ENCODE data around the gene RALGPS1. TPM values are rescaled to one million over a fixed set of nuclear protein-coding genes. Genes with fewer than 3 reads are reported as not detected.
"Not testable (repeated sequence)": the region's sequence is repeated elsewhere in the genome, so short reads cannot be mapped to it uniquely, and the experiment has no call there.

RALGPS1 gene
- total and polyA plus RNA-seq, 8 donors, result 4.7 to 150 (median 42.2) TPM

- TF ChIP-seq POLR2AphosphoS5 (IDR thresholded peaks at IDR 0.05), result no peak
- TF ChIP-seq POLR2A (IDR thresholded peaks at IDR 0.05), result no peak
- TF ChIP-seq CTCF (IDR thresholded peaks at IDR 0.05), result no peak
- TF ChIP-seq EP300 (IDR thresholded peaks at IDR 0.05), result no peak
- 72 to 91% (median 88%) methylated on average over 4 of the region's 4 CpGs for WGBS, 5 donors
- H3K9me3 ChIP-seq, result no peaks in the 10 kb centered on the region
- H3K36me3 ChIP-seq, result no peaks in the 10 kb centered on the region
- intact Hi-C loops (cut with DNase I; ENCODE audit: low total_unique reads), result no loop called here
- H3K27ac ChIP-seq, result no peak overlapping the region
- no peaks in the 10 kb centered on the region for H3K27me3 ChIP-seq
- peak in 1 of 2 donors; percentile 77 for DNase-seq
- H3K4me1 ChIP-seq, result peaks cover 0 to 6% (median 0%) of the 10 kb centered on the region in 4 donors
- no peak overlapping the region for H3K4me3 ChIP-seq
Measured at GRCh38 chr9:127014216-127014909, 99.8 kb downstream of the RALGPS1 start.

- no peaks in the 10 kb centered on the region for H3K9me3 ChIP-seq
- WGBS, 5 donors, result 93 to 98% (median 96%) methylated on average over 3 of the region's 3 CpGs
- intact Hi-C loops (cut with DNase I; ENCODE audit: low total_unique reads), result no loop called here
- no peaks in the 10 kb centered on the region for H3K27me3 ChIP-seq
- H3K27ac ChIP-seq, result no peak overlapping the region
- no peak for TF ChIP-seq CTCF (IDR thresholded peaks at IDR 0.05)
- no peak for TF ChIP-seq POLR2A (IDR thresholded peaks at IDR 0.05)
- TF ChIP-seq EP300 (IDR thresholded peaks at IDR 0.05), result no peak
- TF ChIP-seq POLR2AphosphoS5 (IDR thresholded peaks at IDR 0.05), result no peak
- no peaks in the 10 kb centered on the region for H3K36me3 ChIP-seq
- H3K4me1 ChIP-seq, result peaks cover 0 to 6% (median 0%) of the 10 kb centered on the region in 4 donors
- H3K4me3 ChIP-seq, result no peak overlapping the region
- DNase-seq, result no peak
Measured at GRCh38 chr9:127014910-127015540, 100.4 kb downstream of the RALGPS1 start.

GRCh38 chr9:127015921-127016512 is 101.4 kb downstream of the RALGPS1 start:
- H3K9me3 ChIP-seq, result no peaks in the 10 kb centered on the region
- no peak for DNase-seq
- H3K4me3 ChIP-seq, result no peak overlapping the region
- intact Hi-C loops (cut with DNase I; ENCODE audit: low total_unique reads), result no loop called here
- peaks cover 0 to 7% (median under 1%) of the 10 kb centered on the region in 4 donors for H3K4me1 ChIP-seq
- no peaks in the 10 kb centered on the region for H3K36me3 ChIP-seq
- H3K27ac ChIP-seq, result no peak overlapping the region
- TF ChIP-seq POLR2AphosphoS5 (IDR thresholded peaks at IDR 0.05) (no peak), EP300 (IDR thresholded peaks at IDR 0.05) (no peak), CTCF (IDR thresholded peaks at IDR 0.05) (no peak), POLR2A (IDR thresholded peaks at IDR 0.05) (no peak)
- H3K27me3 ChIP-seq, result no peaks in the 10 kb centered on the region
- WGBS, 5 donors, result 90 to 93% (median 91%) methylated on average over 4 of the region's 4 CpGs

- intact Hi-C loops (cut with DNase I; ENCODE audit: low total_unique reads); H3K4me3 ChIP-seq; H3K27ac ChIP-seq; DNase-seq; H3K9me3 ChIP-seq; H3K27me3 ChIP-seq; H3K36me3 ChIP-seq: not testable (repeated sequence)
- peaks cover 0 to 24% (median 12%) of the 10 kb centered on the region in 4 donors for H3K4me1 ChIP-seq
- 91 to 98% (median 93%) methylated on average over 9 of the region's 9 CpGs for WGBS, 5 donors
Measured at GRCh38 chr9:127017979-127018378, 103.4 kb downstream of the RALGPS1 start.
